HepG2 (cell line): Measurements from ENCODE around the gene HAP1. TPM values are rescaled to one million over a fixed set of nuclear protein-coding genes. Genes with fewer than 3 reads are reported as not detected.

ENCODE experiments used
- GPBP1L1 ChIP-seq: sonication (generic); formaldehyde crosslinking; IDR thresholded peaks from 2 replicates; pipeline ENCODE4 v1.5.0; 2020; ENCODE audit warnings: mild to moderate bottlenecking, missing genetic modification reagents
- HMGXB3 ChIP-seq: sonication (generic); formaldehyde crosslinking; IDR thresholded peaks from 2 replicates; pipeline ENCODE4 v1.4.0; 2020; ENCODE audit warnings: missing genetic modification reagents, borderline replicate concordance
- KLF12 ChIP-seq: sonication (generic); formaldehyde crosslinking; IDR thresholded peaks from 2 replicates; pipeline ENCODE4 v1.4.0; 2020; ENCODE audit warnings: missing genetic modification reagents, borderline replicate concordance
- LCORL ChIP-seq, 2 experiments: fragments of 450-650 bp in 1 of 2; sonication (generic) in 1 of 2; formaldehyde crosslinking in 1 of 2; IDR thresholded peaks; 2 replicates each; pipeline versions ENCODE4 v1.5.0 to v1.6.1; 2017 to 2020; ENCODE audit warnings: antibody characterized with exemption in 1 of 2, missing genetic modification reagents in 1 of 2
- NFE2L2 ChIP-seq: fragments of 150-350 bp; IDR thresholded peaks from 2 replicates; pipeline ENCODE4 v1.6.1; 2014; ENCODE audit warnings: low read length
- PHF21A ChIP-seq: sonication (generic); formaldehyde crosslinking; IDR thresholded peaks from 2 replicates; pipeline ENCODE4 v1.5.0; 2020; ENCODE audit warnings: mild to moderate bottlenecking, missing genetic modification reagents
- PREB ChIP-seq: sonication (generic); formaldehyde crosslinking; IDR thresholded peaks from 2 replicates; pipeline ENCODE4 v1.4.0; 2020; ENCODE audit warnings: missing genetic modification reagents
- RARG ChIP-seq: sonication (generic); formaldehyde crosslinking; IDR thresholded peaks from 2 replicates; pipeline ENCODE4 v1.4.0; 2020; ENCODE audit warnings: low read depth, mild to moderate bottlenecking, missing genetic modification reagents
- RFX5 ChIP-seq: IDR thresholded peaks from 2 replicates; pipeline ENCODE4 v1.6.1; 2011; ENCODE audit warnings: low read depth, low read length, improper control_type of control experiment
- YY1 ChIP-seq: IDR thresholded peaks from 2 replicates; pipeline ENCODE4 v1.6.1; 2011; ENCODE audit warnings: low read length, low read depth, moderate library complexity, mild to moderate bottlenecking; ENCODE audit not compliant: insufficient read depth, insufficient replicate concordance
- ZKSCAN5 ChIP-seq: sonication (generic); formaldehyde crosslinking; IDR thresholded peaks from 2 replicates; pipeline ENCODE4 v1.5.1; 2020; ENCODE audit warnings: mild to moderate bottlenecking, missing genetic modification reagents
- ZNF18 ChIP-seq: sonication (generic); formaldehyde crosslinking; IDR thresholded peaks from 2 replicates; pipeline ENCODE4 v1.8.0; 2022; ENCODE audit warnings: mild to moderate bottlenecking, missing genetic modification reagents; ENCODE audit not compliant: insufficient replicate concordance
- ZNF430 ChIP-seq: sonication (generic); formaldehyde crosslinking; IDR thresholded peaks from 2 replicates; pipeline ENCODE4 v1.9.0; 2021; ENCODE audit warnings: mild to moderate bottlenecking, missing genetic modification reagents
- ZNF460 ChIP-seq: sonication (generic); formaldehyde crosslinking; IDR thresholded peaks from 2 replicates; pipeline ENCODE4 v1.5.1; 2020; ENCODE audit warnings: missing genetic modification reagents, mild to moderate bottlenecking, borderline replicate concordance
- ZNF629 ChIP-seq: sonication (generic); formaldehyde crosslinking; conservative IDR thresholded peaks from 2 replicates; pipeline ENCODE4 v1.5.0; 2020; ENCODE audit warnings: missing genetic modification reagents
- ZNF660 ChIP-seq: sonication (generic); formaldehyde crosslinking; IDR thresholded peaks from 2 replicates; pipeline ENCODE4 v1.5.1; 2020; ENCODE audit warnings: mild to moderate bottlenecking, low read depth, missing genetic modification reagents, borderline replicate concordance
- ZNF781 ChIP-seq: sonication (generic); formaldehyde crosslinking; IDR thresholded peaks from 2 replicates; pipeline ENCODE4 v1.5.1; 2020; ENCODE audit warnings: borderline replicate concordance, mild to moderate bottlenecking, missing genetic modification reagents; ENCODE audit errors: not compliant biosample characterization
- ZZZ3 ChIP-seq: sonication (generic); formaldehyde crosslinking; IDR thresholded peaks from 2 replicates; pipeline ENCODE4 v1.4.0; 2020; ENCODE audit warnings: missing genetic modification reagents, mild to moderate bottlenecking, borderline replicate concordance
- polyA plus RNA-seq, 8 experiments: library from polyadenylated mRNA; depleted of rRNA in 3 of 8; stranded (reverse) in 7 of 8; unstranded in 1 of 8; fragments of >200 nt; fragmentation: Illumina TruSeq in 4 of 8; extraction: Trizol in 4 of 8; gene quantifications; 2 replicates each; pipeline versions ENCODE4 v1.2.1 to v1.2.3, GENCODE V29; 2011 to 2016; ENCODE audit warnings: low read depth in 4 of 8, missing spikeins in 1 of 8, mixed read lengths in 1 of 8; ENCODE audit not compliant: insufficient read depth in 1 of 8
- total RNA-seq, 5 experiments: library from RNA; depleted of rRNA; stranded (reverse); fragments of >200 nt; fragmentation: Illumina TruSeq; extraction: Trizol; gene quantifications; 2 replicates each; pipeline ENCODE4 v1.2.3, GENCODE V29; 2016; ENCODE audit warnings: low read depth in 1 of 5

The HAP1 gene
- total and polyA plus RNA-seq, 2 of the 13 experiments (the other 11 are each of a cell fraction or from before 2014, with no cell fraction given) = 0.07 TPM

- TF ChIP-seq HMGXB3 (CRISPR knock-in tag) = no peak
- peak; percentile 9; the same call in 1 of the 2 replicates for TF ChIP-seq ZZZ3 (CRISPR knock-in tag)
- TF ChIP-seq KLF12 = no peak
- no peak for TF ChIP-seq ZNF781
- TF ChIP-seq LCORL (IDR thresholded peaks at IDR 0.05) = no peak
- peak; percentile 54 for TF ChIP-seq LCORL (CRISPR knock-in tag; IDR thresholded peaks at IDR 0.05)
- no peak for TF ChIP-seq PHF21A (CRISPR knock-in tag)
- TF ChIP-seq ZNF660 (CRISPR knock-in tag) = no peak; the same call in 1 of the 2 replicates
- TF ChIP-seq RARG (CRISPR knock-in tag) = peak; percentile 87
- TF ChIP-seq ZNF18 (CRISPR knock-in tag) = peak; percentile 15
- no peak for TF ChIP-seq ZKSCAN5 (CRISPR knock-in tag)
- no peak for TF ChIP-seq ZNF629
- TF ChIP-seq PREB (CRISPR knock-in tag) = no peak
- TF ChIP-seq RFX5 = no peak
- 0 out of 2 replicates have a peak, but pooled peaks have one; percentile 8 for TF ChIP-seq NFE2L2
- TF ChIP-seq ZNF460 (CRISPR knock-in tag) = no peak
- TF ChIP-seq YY1 = no peak
- TF ChIP-seq ZNF430 = no peak; the same call in 1 of the 2 replicates
- TF ChIP-seq GPBP1L1 = no peak
These were observed 44.7 kb downstream of the HAP1 start (continued) for GRCh38 chr17:41689497-41690299.
